Activated CD8-positive, alpha-beta T cell treated with anti-CD3 and anti-CD28 coated beads for 36 hours (primary cell): ENCODE measurements around the gene ETHE1. TPM values are rescaled to one million over a fixed set of nuclear protein-coding genes. Genes with fewer than 3 reads are reported as not detected.

Source experiments
- ATAC-seq: fragments of 200-7000 bp; cut with Tn5 transposase; one replicate; pipeline ENCODE4 v1.10.0; 2021; ENCODE audit warnings: mild to moderate bottlenecking, moderate library complexity
- CTCF ChIA-PET: fragments of 350-600 bp; sonication (Branson Sonifier 250); formaldehyde crosslinking; loops from one replicate; lab custom pipeline; 2021; ENCODE audit warnings: antibody characterized with exemption; lab: Charles Lee
- POLR2A ChIA-PET: fragments of 350-600 bp; sonication (Branson Sonifier 250); formaldehyde crosslinking; loops from one replicate; lab custom pipeline; 2021; ENCODE audit warnings: antibody characterized with exemption; lab: Charles Lee
- DNase-seq: peaks from one replicate; pipeline ENCODE4 v3.0.0-alpha.2; 2020
- H3K27ac Mint-ChIP-seq: one replicate; pipeline ENCODE4 v1.8.0; 2021; ENCODE audit warnings: mild to moderate bottlenecking, mixed read lengths
- H3K27me3 Mint-ChIP-seq: one replicate; pipeline ENCODE4 v1.8.0; 2021; ENCODE audit warnings: mixed read lengths
- H3K36me3 Mint-ChIP-seq: one replicate; pipeline ENCODE4 v1.8.0; 2021; ENCODE audit warnings: low read depth, mixed read lengths
- H3K4me1 Mint-ChIP-seq: one replicate; pipeline ENCODE4 v1.8.0; 2021; ENCODE audit warnings: low read depth, mixed read lengths
- H3K4me3 Mint-ChIP-seq: one replicate; pipeline ENCODE4 v1.8.0; 2021; ENCODE audit warnings: mild to moderate bottlenecking, moderate library complexity, mixed read lengths
- H3K9me3 Mint-ChIP-seq: one replicate; pipeline ENCODE4 v1.8.0; 2021; ENCODE audit warnings: mixed read lengths
- intact Hi-C: fragments of 100-400 bp; cut with micrococcal nuclease; formaldehyde crosslinking; loops from one replicate; pipeline ENCODE4 v1.10.0; 2022
- total RNA-seq, 2 experiments: library from RNA; stranded (reverse); gene quantifications; one replicate each; pipeline ENCODE4 v1.2.3, GENCODE V29; 2021
- TF ChIP-seq, protein P1 (sequence below): fragments of 200-600 bp; IDR thresholded peaks from one replicate; pipeline ENCODE4 v1.8.0; 2022; ENCODE audit warnings: antibody characterized with exemption, mild to moderate bottlenecking

The ETHE1 gene
- total RNA-seq, 2 experiments from 2014 or later: 50.9 to 57.1 TPM

DNA sequence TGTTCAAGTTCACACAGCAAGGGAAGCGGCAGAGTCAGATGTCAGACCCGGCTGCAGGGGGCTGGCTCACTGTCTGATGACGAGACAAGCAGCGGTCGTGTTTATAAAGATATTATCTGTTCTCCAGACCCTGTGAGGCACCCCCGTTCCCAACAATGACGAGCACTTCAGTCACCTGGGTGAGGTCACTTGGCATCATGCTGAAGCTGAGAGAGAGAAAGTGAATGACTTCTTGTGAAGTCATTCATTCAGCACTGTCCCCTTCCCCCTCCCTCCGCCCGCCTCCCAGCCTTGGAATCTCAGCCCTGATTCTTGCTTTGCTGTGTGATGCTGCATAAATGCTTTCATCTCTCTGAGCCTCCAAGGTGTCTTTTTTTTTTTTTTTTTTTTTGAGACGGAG, 56.7 kb downstream of the ETHE1 start:
- ChIA-PET POLR2A (no interaction called here), CTCF (interaction anchor here (1.2 kb wide), 2 partner anchors 13 to 49 kb away, joined by 3 read pairs; no protein-coding TSS in a partner anchor)
- DNase-seq: peak; percentile 78

DNA sequence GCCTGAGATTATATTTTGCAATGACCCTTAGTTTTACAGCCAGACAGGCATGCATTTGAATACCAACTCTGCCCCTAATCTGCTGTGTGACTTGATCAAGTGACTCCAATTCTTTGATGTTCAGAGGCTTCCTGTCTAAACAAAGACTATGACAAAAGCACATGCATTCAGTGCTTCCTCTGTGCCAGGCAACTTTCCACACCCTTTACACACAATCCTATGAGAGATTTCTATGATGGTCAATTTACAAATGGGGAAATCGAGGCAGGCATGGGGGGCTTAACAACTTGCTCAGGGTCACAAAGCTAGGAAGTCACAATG, 57.9 kb downstream of the ETHE1 start:
- peak; percentile 26 for ATAC-seq
- no peaks in the 10 kb centered on the region for H3K9me3 Mint-ChIP-seq
- H3K36me3 Mint-ChIP-seq: no peaks in the 10 kb centered on the region
- TF ChIP-seq, protein P1, sequence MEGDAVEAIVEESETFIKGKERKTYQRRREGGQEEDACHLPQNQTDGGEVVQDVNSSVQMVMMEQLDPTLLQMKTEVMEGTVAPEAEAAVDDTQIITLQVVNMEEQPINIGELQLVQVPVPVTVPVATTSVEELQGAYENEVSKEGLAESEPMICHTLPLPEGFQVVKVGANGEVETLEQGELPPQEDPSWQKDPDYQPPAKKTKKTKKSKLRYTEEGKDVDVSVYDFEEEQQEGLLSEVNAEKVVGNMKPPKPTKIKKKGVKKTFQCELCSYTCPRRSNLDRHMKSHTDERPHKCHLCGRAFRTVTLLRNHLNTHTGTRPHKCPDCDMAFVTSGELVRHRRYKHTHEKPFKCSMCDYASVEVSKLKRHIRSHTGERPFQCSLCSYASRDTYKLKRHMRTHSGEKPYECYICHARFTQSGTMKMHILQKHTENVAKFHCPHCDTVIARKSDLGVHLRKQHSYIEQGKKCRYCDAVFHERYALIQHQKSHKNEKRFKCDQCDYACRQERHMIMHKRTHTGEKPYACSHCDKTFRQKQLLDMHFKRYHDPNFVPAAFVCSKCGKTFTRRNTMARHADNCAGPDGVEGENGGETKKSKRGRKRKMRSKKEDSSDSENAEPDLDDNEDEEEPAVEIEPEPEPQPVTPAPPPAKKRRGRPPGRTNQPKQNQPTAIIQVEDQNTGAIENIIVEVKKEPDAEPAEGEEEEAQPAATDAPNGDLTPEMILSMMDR: no peak
- CTCF ChIA-PET: no interaction called here
- DNase-seq: no peak
- H3K4me1 Mint-ChIP-seq: peaks cover 62% of the 10 kb centered on the region
- peak overlapping the region; percentile 70 for H3K27ac Mint-ChIP-seq
- no peaks in the 10 kb centered on the region for H3K27me3 Mint-ChIP-seq
- H3K4me3 Mint-ChIP-seq: no peak overlapping the region
- POLR2A ChIA-PET: no interaction called here
- intact Hi-C loops: no loop called here

More for the DNA sequence above, 56.7 kb downstream of the ETHE1 start:
- Mint-ChIP-seq H3K27me3 (no peaks in the 10 kb centered on the region), H3K36me3 (peaks cover under 1% of the 10 kb centered on the region), H3K4me1 (peaks cover 62% of the 10 kb centered on the region), H3K27ac (peak overlapping the region; percentile 77), H3K4me3 (peak overlapping the region; percentile 34), H3K9me3 (no peaks in the 10 kb centered on the region)
- intact Hi-C loops: no loop called here
- peak; percentile 67 for ATAC-seq
- TF ChIP-seq, protein P1: no peak

DNA sequence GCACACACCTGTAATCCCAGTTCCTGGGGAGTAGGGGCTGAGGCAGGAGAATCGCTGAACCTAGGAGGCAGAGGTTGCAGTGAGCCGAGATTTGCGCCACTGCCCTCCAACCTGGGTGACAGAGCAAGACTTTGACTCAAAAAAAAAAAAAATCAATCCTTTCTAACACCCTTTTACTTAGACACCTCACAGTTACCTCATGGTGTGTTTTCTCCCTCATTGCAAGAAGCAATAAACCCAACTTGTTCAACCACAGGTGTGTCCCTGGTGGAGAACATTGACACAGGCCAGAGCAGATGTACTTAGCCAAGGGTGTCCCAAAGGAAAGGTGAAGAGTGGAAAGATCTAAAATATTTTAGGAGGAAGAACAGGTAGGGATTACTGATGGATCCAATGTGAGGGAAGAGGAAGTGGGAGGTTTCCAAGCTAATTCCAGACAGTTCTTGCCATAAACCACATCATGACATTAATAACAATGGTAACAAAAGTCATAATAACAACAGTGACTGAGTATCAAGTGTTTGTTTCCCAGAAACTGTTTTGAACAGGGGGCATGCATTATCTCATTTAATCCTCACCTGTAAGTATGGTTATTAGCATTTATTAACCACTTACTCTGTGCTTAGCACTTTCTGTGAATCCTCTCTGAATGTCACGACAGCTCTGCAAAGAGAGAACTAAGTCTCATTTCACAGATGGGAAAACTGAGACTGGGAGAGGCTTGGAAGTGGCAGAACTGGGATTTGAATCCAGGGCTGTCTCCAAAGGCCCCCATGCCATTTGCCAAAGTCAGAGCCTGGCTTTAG, 58.4 kb downstream of the ETHE1 start:
- ATAC-seq (no peak), DNase-seq (no peak)
- ChIA-PET CTCF (no interaction called here), POLR2A (no interaction called here)
- no peaks in the 10 kb centered on the region for H3K27me3 Mint-ChIP-seq
- no peaks in the 10 kb centered on the region for H3K9me3 Mint-ChIP-seq
- H3K27ac Mint-ChIP-seq: peak overlapping the region; percentile 70
- intact Hi-C loops: no loop called here
- no peaks in the 10 kb centered on the region for H3K36me3 Mint-ChIP-seq
- peaks cover 62% of the 10 kb centered on the region for H3K4me1 Mint-ChIP-seq
- no peak overlapping the region for H3K4me3 Mint-ChIP-seq
- TF ChIP-seq, protein P1: no peak

DNA sequence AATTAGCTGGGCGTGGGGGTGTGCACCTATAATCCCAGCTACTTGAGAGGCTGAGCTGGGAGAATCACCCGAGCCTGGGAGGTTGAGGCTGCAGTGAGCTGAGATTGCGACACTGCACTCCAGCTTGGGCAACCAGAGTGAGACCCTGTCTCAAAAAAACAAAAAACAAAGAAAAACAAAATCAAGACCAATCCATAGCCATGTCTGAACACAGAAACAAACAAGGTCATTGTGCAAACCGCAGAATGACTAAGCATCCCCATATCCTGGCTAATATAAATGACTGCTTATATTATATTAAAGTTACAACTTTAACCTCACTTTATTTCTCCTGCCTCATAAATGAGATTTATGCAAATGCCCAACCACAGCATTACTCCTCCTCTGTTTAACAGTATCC, 59.3 kb downstream of the ETHE1 start:
- DNase-seq (no peak), ATAC-seq (no peak)
- no peaks in the 10 kb centered on the region for H3K36me3 Mint-ChIP-seq
- no peak overlapping the region for H3K4me3 Mint-ChIP-seq
- peaks cover 62% of the 10 kb centered on the region for H3K4me1 Mint-ChIP-seq
- no peaks in the 10 kb centered on the region for H3K9me3 Mint-ChIP-seq
- ChIA-PET POLR2A (no interaction called here), CTCF (no interaction called here)
- intact Hi-C loops: no loop called here
- H3K27ac Mint-ChIP-seq: peak overlapping the region; percentile 70
- no peaks in the 10 kb centered on the region for H3K27me3 Mint-ChIP-seq
- TF ChIP-seq, protein P1: no peak

DNA sequence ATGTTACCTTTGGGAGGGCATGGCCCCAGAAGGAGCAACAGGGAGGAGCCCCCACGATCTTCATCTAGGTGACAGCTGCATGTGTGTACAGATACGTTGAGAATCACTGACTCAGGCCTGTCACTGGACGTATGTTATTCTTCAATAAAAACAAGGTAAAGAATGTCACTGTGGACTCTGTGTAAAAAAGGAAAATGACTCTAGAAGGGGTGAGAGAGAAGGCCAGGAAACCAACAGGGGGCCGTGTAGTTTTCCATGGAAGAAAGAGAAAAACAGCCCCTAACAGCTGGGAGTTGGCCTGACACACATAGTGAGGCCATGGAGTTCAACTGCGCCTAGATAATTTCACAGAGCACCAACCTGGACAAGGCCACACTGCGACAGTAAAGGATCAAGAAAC, 59.7 kb downstream of the ETHE1 start:
- ATAC-seq (no peak), DNase-seq (no peak)
- intact Hi-C loops: no loop called here
- no peaks in the 10 kb centered on the region for H3K27me3 Mint-ChIP-seq
- POLR2A ChIA-PET: no interaction called here
- H3K36me3 Mint-ChIP-seq: no peaks in the 10 kb centered on the region
- CTCF ChIA-PET: no interaction called here
- TF ChIP-seq, protein P1: no peak
- peaks cover 64% of the 10 kb centered on the region for H3K4me1 Mint-ChIP-seq
- no peak overlapping the region for H3K4me3 Mint-ChIP-seq
- H3K27ac Mint-ChIP-seq: peak overlapping the region; percentile 12
- no peaks in the 10 kb centered on the region for H3K9me3 Mint-ChIP-seq
